Pancreas (tissue), 10 donors: ENCODE data around the gene NWD2. TPM values are rescaled to one million over a fixed set of nuclear protein-coding genes. Genes with fewer than 3 reads are reported as not detected.

Source experiments
- ATAC-seq, 4 donors: fragments of 200-7000 bp; cut with Tn5 transposase; one replicate each; pipeline versions ENCODE4 v1.8.0 to v1.9.1; 2020; ENCODE audit warnings: mild to moderate bottlenecking in 4 of 4, moderate library complexity in 4 of 4
- DNase-seq, 6 donors: peaks; one replicate each; pipeline ENCODE4 v3.0.0-alpha.2; 2020
- FAIRE-seq: peaks from 2 replicates; lab custom pipeline; 2012; peaks lifted over from hg19 to GRCh38; lab: Jason Lieb, UNC
- H3K27ac ChIP-seq, 4 donors: fragments of 200-600 bp; sonication (generic); 1 replicate in 3 of 4; 2 replicates in 1 of 4; pipeline versions ENCODE4 v1.5.0 to v1.8.0; 2020
- H3K27me3 ChIP-seq, 4 donors: fragments of 200-600 bp; one replicate each; pipeline ENCODE4 v1.8.0; 2021
- H3K36me3 ChIP-seq, 3 donors: fragments of 200-600 bp; sonication (generic) in 1 of 3; one replicate each; pipeline versions ENCODE4 v1.5.0 to v1.8.0; 2020 to 2021
- H3K4me1 ChIP-seq, 3 donors: fragments of 200-600 bp; one replicate each; pipeline ENCODE4 v1.8.0; 2021
- H3K4me3 ChIP-seq, 4 donors: fragments of 200-600 bp; sonication (generic) in 2 of 4; one replicate each; pipeline versions ENCODE4 v1.5.0 to v1.8.0; 2020 to 2021
- H3K9me3 ChIP-seq, 4 donors: fragments of 200-600 bp; one replicate each; pipeline ENCODE4 v1.8.0; 2021
- CTCF ChIP-seq, 4 donors: fragments of 200-600 bp; sonication (generic) in 3 of 4; IDR thresholded peaks; one replicate each; pipeline versions ENCODE4 v1.5.0 to v1.8.0; 2021; ENCODE audit warnings: antibody characterized with exemption in 4 of 4
- WGBS, 2 donors: extraction: QIAGEN DNeasy Blood & Tissue Kit; methylation state at CpG; one replicate each; pipeline ENCODE4 v1.1.7; 2013; 5-methylcytosine and 5-hydroxymethylcytosine counted together
- intact Hi-C, 3 donors: fragments of 100-400 bp; cut with DNase I; formaldehyde crosslinking; loops; one replicate each; pipeline versions ENCODE4 v1.11.1 to v1.14.2; 2022
- polyA plus RNA-seq, 2 donors: library from polyadenylated mRNA; stranded (reverse); fragments of 200-250 nt; gene quantifications; one replicate each; pipeline ENCODE4 v1.2.3, GENCODE V29; 2013
- total RNA-seq, 6 donors: library from RNA; stranded (reverse); fragmentation: NEBNext Ultra II Directional in 4 of 6; extraction: Animal tissue kit (Norgen Biotek cat#: 25700) in 4 of 6; gene quantifications; one replicate each; pipeline versions ENCODE4 v1.2.1 to v1.2.4, GENCODE V29; 2021 to 2023
- donor health status: healthy with polysubstance abuse.
- donor health status: DM: no; HTN: no; CAD: no; lungs with moderate emphysema.
- donor health status: DM: no; HTN: no; CAD: no.
- donor health status: control.
- donor health status: control.
- donor health status: Bipolar disorder and iron deficiency.
- donor health status: DM: yes; HTN: yes; CAD: no.
- donor health status: DM: no; HTN: no; CAD: no.
- donor health status: DM: no; HTN: no; CAD: no.
- donor health status: DM: yes; HTN: yes; CAD: no.

Gene NWD2
- total and polyA plus RNA-seq, 8 donors: under 0.01 to 0.22 (median 0.09) TPM; not detected in 1

- no peaks in the 10 kb centered on the region for H3K9me3 ChIP-seq
- no peak for TF ChIP-seq CTCF (IDR thresholded peaks at IDR 0.05)
- intact Hi-C loops: no loop called here
- no peaks in the 10 kb centered on the region for H3K36me3 ChIP-seq
- peak overlapping the region in 1 of 4 donors; percentile 50 for H3K27ac ChIP-seq
- ATAC-seq: peak; percentile 45 to 84 (median 68)
- no peak overlapping the region for H3K4me3 ChIP-seq
- no peak for FAIRE-seq
- H3K27me3 ChIP-seq: no peaks in the 10 kb centered on the region
- peaks cover 0 to 42% (median 27%) of the 10 kb centered on the region in 3 donors for H3K4me1 ChIP-seq
- 25 to 27% methylated on average over 6 of the region's 6 CpGs for WGBS, 2 donors
- DNase-seq: no peak
These were observed 233.6 kb downstream of the NWD2 start for GRCh38 chr4:37478151-37478550.

- ATAC-seq (no peak), DNase-seq (no peak), FAIRE-seq (no peak)
- Histone ChIP-seq H3K36me3 (no peaks in the 10 kb centered on the region), H3K4me3 (no peak overlapping the region), H3K27ac (peak overlapping the region in 1 of 4 donors; percentile 22), H3K4me1 (peaks cover 0 to 30% (median 19%) of the 10 kb centered on the region in 3 donors), H3K27me3 (no peaks in the 10 kb centered on the region), H3K9me3 (no peaks in the 10 kb centered on the region)
- WGBS, 2 donors: 88 to 89% methylated on average over 4 of the region's 4 CpGs
- TF ChIP-seq CTCF (IDR thresholded peaks at IDR 0.05): no peak
- intact Hi-C loops: no loop called here
These were observed 236.0 kb downstream of the NWD2 start for GRCh38 chr4:37480509-37480908.

- no peak for TF ChIP-seq CTCF (IDR thresholded peaks at IDR 0.05)
- WGBS, 2 donors: 85% methylated on average over 5 of the region's 5 CpGs
- ATAC-seq: no peak
- H3K27me3 ChIP-seq: no peaks in the 10 kb centered on the region
- H3K27ac ChIP-seq: no peak overlapping the region
- H3K36me3 ChIP-seq: no peaks in the 10 kb centered on the region
- H3K4me1 ChIP-seq: peaks cover 0 to 33% (median 19%) of the 10 kb centered on the region in 3 donors
- no peaks in the 10 kb centered on the region for H3K9me3 ChIP-seq
- no peak for FAIRE-seq
- no peak overlapping the region for H3K4me3 ChIP-seq
- intact Hi-C loops: no loop called here
- no peak for DNase-seq
These were observed 237.1 kb downstream of the NWD2 start for GRCh38 chr4:37481547-37482122.

- DNase-seq (no peak), FAIRE-seq (no peak), ATAC-seq (no peak)
- H3K36me3 ChIP-seq: no peaks in the 10 kb centered on the region
- H3K27ac ChIP-seq: no peak overlapping the region
- H3K9me3 ChIP-seq: no peaks in the 10 kb centered on the region
- intact Hi-C loops: no loop called here
- 16 to 20% methylated on average over 1 of the region's 1 CpG for WGBS, 2 donors
- H3K4me3 ChIP-seq: no peak overlapping the region
- H3K4me1 ChIP-seq: peaks cover 0 to 32% (median 21%) of the 10 kb centered on the region in 3 donors
- no peak for TF ChIP-seq CTCF (IDR thresholded peaks at IDR 0.05)
- no peaks in the 10 kb centered on the region for H3K27me3 ChIP-seq
These were observed 237.8 kb downstream of the NWD2 start for GRCh38 chr4:37482236-37482913.

- Histone ChIP-seq H3K27ac (no peak overlapping the region), H3K4me1 (peaks cover 0 to 28% (median 16%) of the 10 kb centered on the region in 3 donors), H3K4me3 (no peak overlapping the region), H3K27me3 (no peaks in the 10 kb centered on the region), H3K36me3 (no peaks in the 10 kb centered on the region), H3K9me3 (no peaks in the 10 kb centered on the region)
- DNase-seq (no peak), FAIRE-seq (no peak), ATAC-seq (no peak)
- TF ChIP-seq CTCF (IDR thresholded peaks at IDR 0.05): no peak
- intact Hi-C loops: no loop called here
- WGBS, 2 donors: 0 to 70% methylated on average over 1 of the region's 1 CpG
These were observed 239.1 kb downstream of the NWD2 start for GRCh38 chr4:37483610-37484009.
